K562 (cell line): ENCODE measurements around the gene RNH1. TPM values are rescaled to one million over a fixed set of nuclear protein-coding genes. Genes with fewer than 3 reads are reported as not detected.

Experiments used
- ATAC-seq: fragments of 200-7000 bp; cut with Tn5 transposase; 3 replicates; pipeline ENCODE4 v1.9.1; 2020; ENCODE audit warnings: moderate library complexity
- BruUV-seq: library from RNA; stranded (reverse); fragments of 400-500 nt; replicated peaks from 2 replicates; lab custom pipeline; 2021; lab: Mats Ljungman, UMichigan
- CTCF ChIA-PET: fragments of 300-600 bp; formaldehyde crosslinking; extraction: SDS; loops from one replicate; lab custom pipeline; 2021; ENCODE audit warnings: low intra/inter-chr PET ratio; lab: Yijun Ruan, JAX
- POLR2A ChIA-PET: fragments of 300-600, 350-650 bp; sonication (Branson Sonifier 250); formaldehyde crosslinking; extraction: SDS; loops from one replicate; lab custom pipeline; 2021; ENCODE audit warnings: antibody characterized with exemption, inconsistent platforms; lab: Yijun Ruan, JAX
- DNase-seq, 4 experiments: peaks; one replicate each; pipeline versions ENCODE4 v3.0.0 to v3.0.0-alpha.2; 2011 to 2018; ENCODE audit warnings: low spot score in 3 of 4, mixed read lengths in 3 of 4; ENCODE audit errors: extremely low read depth in 1 of 4
- FAIRE-seq: peaks from 2 replicates; lab custom pipeline; 2011; peaks lifted over from hg19 to GRCh38; lab: Jason Lieb, UNC
- H2AFZ ChIP-seq: 2 replicates; pipeline ENCODE4 v1.6.0; 2011; ENCODE audit warnings: low read depth, low read length, control low read depth, inconsistent platforms
- H3K27ac ChIP-seq: fragments of 200-600 bp; 3 replicates; pipeline ENCODE4 v1.8.0; 2011; ENCODE audit warnings: low read depth, mild to moderate bottlenecking, control low read depth, inconsistent platforms, low read length, moderate library complexity, mixed read lengths; ENCODE audit errors: extremely low read depth
- H3K27me3 ChIP-seq, 2 experiments: fragments of 300-600 bp in 1 of 2; 2 replicates in 1 of 2; 3 replicates in 1 of 2; pipeline versions ENCODE4 v1.6.0 to v1.8.0; 2011; ENCODE audit warnings: inconsistent platforms in 2 of 2, low read length in 2 of 2, mild to moderate bottlenecking in 1 of 2, mixed read lengths in 1 of 2, moderate library complexity in 1 of 2; ENCODE audit not compliant: control insufficient read depth in 2 of 2, insufficient read depth in 2 of 2
- H3K36me3 ChIP-seq: fragments of 300-600 bp; 3 replicates; pipeline ENCODE4 v1.8.0; 2011; ENCODE audit warnings: mild to moderate bottlenecking, low read length, inconsistent platforms; ENCODE audit not compliant: control insufficient read depth, insufficient read depth
- H3K4me1 ChIP-seq, 2 experiments: fragments of 200-600 bp in 1 of 2; replicated peaks in 1 of 2; 2 replicates in 1 of 2; 3 replicates in 1 of 2; pipeline versions ENCODE4 v1.5.1 to v1.8.0; 2011; ENCODE audit warnings: inconsistent platforms in 2 of 2, low read length in 2 of 2, mild to moderate bottlenecking in 1 of 2, mixed read lengths in 1 of 2, moderate library complexity in 1 of 2; ENCODE audit not compliant: control insufficient read depth in 2 of 2, insufficient read depth in 2 of 2
- H3K4me2 ChIP-seq: 2 replicates; pipeline ENCODE4 v1.6.1; 2011; ENCODE audit warnings: low read length, control low read depth, inconsistent platforms, mixed read lengths; ENCODE audit not compliant: insufficient read depth
- H3K4me3 ChIP-seq: fragments of 200-600 bp; sonication (generic), shearing (Covaris generic); 2 replicates; pipeline ENCODE4 v1.5.1; 2016; ENCODE audit warnings: control low read depth, inconsistent platforms
- H3K79me2 ChIP-seq: fragments of 200-600 bp; 3 replicates; pipeline ENCODE4 v1.8.0; 2011; ENCODE audit warnings: low read length, inconsistent platforms; ENCODE audit not compliant: control insufficient read depth, insufficient read depth
- H3K9ac ChIP-seq, 2 experiments: 2 replicates each; pipeline versions ENCODE4 v1.6.0 to v1.6.1; 2011; ENCODE audit warnings: low read depth in 2 of 2, low read length in 2 of 2, control low read depth in 1 of 2, inconsistent platforms in 1 of 2, mild to moderate bottlenecking in 1 of 2, mixed read lengths in 1 of 2; ENCODE audit not compliant: insufficient read depth in 1 of 2
- H3K9me1 ChIP-seq: one replicate; pipeline ENCODE4 v1.6.0; 2011; ENCODE audit warnings: inconsistent platforms, mild to moderate bottlenecking, low read length, moderate library complexity; ENCODE audit not compliant: control insufficient read depth, insufficient read depth
- H3K9me3 ChIP-seq: replicated peaks from 2 replicates; pipeline ENCODE4 v1.5.1; 2011; ENCODE audit warnings: low read depth, low read length, inconsistent platforms; ENCODE audit not compliant: control insufficient read depth, insufficient read depth
- H4K20me1 ChIP-seq: replicated peaks from 2 replicates; pipeline ENCODE4 v1.6.1; 2011; ENCODE audit warnings: low read length, inconsistent platforms, mixed read lengths; ENCODE audit not compliant: control insufficient read depth, insufficient read depth
- MEIS2 ChIP-seq: fragments of 450-650 bp; IDR thresholded peaks from 2 replicates; pipeline ENCODE4 v1.6.1; 2014; ENCODE audit warnings: mild to moderate bottlenecking; ENCODE audit not compliant: partially characterized antibody
- NR3C1 ChIP-seq: sonication (generic); formaldehyde crosslinking; IDR thresholded peaks from 2 replicates; pipeline ENCODE4 v1.8.1; 2022; ENCODE audit warnings: missing genetic modification reagents
- ZNF561 ChIP-seq: fragments of 450-650 bp; formaldehyde crosslinking; conservative IDR thresholded peaks from 2 replicates; pipeline ENCODE4 v1.4.0; 2020; ENCODE audit warnings: mild to moderate bottlenecking, moderate library complexity
- WGBS: fragments of 100-300 bp; shearing (Covaris generic); methylation state at CpG from one replicate; pipeline ENCODE4 v1.1.6; 2016; ENCODE audit warnings: low coverage, mixed read lengths; ENCODE audit not compliant: insufficient coverage; ENCODE audit errors: missing lambda C conversion rate; 5-methylcytosine and 5-hydroxymethylcytosine counted together
- in situ Hi-C: fragments of 300-500 bp; cut with MboI; formaldehyde crosslinking; loops from 4 replicates; pipeline ENCODE4 v1.15.0; 2018; ENCODE audit warnings: inconsistent platforms, mixed read lengths
- intact Hi-C: fragments of 100-400 bp; cut with micrococcal nuclease; formaldehyde crosslinking; loops from 2 replicates; pipeline ENCODE4 v1.14.2; 2022
- polyA plus RNA-seq, 8 experiments: library from polyadenylated mRNA; depleted of rRNA in 4 of 8; stranded (reverse) in 5 of 8; unstranded in 3 of 8; fragments of >200 nt; fragmentation: Nextera tagmentation in 2 of 8; fragmentation: Illumina TruSeq in 1 of 8; extraction: Ambion mirVana in 2 of 8; extraction: Trizol in 1 of 8; gene quantifications; 2 replicates each; pipeline versions ENCODE4 v1.2.1 to v1.2.3, GENCODE V29; 2011 to 2014; ENCODE audit warnings: inconsistent platforms in 1 of 8, missing spikeins in 1 of 8
- total RNA-seq, 7 experiments: library from RNA; depleted of rRNA in 6 of 7; stranded (reverse); fragments of >200 nt in 6 of 7; fragmentation: Illumina TruSeq in 2 of 7; extraction: Trizol in 2 of 7; gene quantifications; 2 replicates each; pipeline versions ENCODE4 v1.2.1 to v1.2.3, GENCODE V29; 2011 to 2021; ENCODE audit warnings: low replicate concordance in 1 of 7
- TF ChIP-seq, protein P1 (sequence below): sonication (generic); formaldehyde crosslinking; IDR thresholded peaks from 2 replicates; pipeline ENCODE4 v1.8.1; 2022; ENCODE audit warnings: missing genetic modification reagents
- TF ChIP-seq, protein P2 (sequence below): fragments of 450-650 bp; IDR thresholded peaks from 2 replicates; pipeline ENCODE4 v1.6.1; 2017; ENCODE audit warnings: antibody characterized with exemption, mild to moderate bottlenecking
- TF ChIP-seq, protein P3 (sequence below), 2 experiments: IDR thresholded peaks in 1 of 2; conservative IDR thresholded peaks in 1 of 2; 2 replicates each; pipeline ENCODE4 v1.6.1; 2016; ENCODE audit warnings: low read depth in 2 of 2, mild to moderate bottlenecking in 1 of 2, missing compliant biosample characterization in 1 of 2, missing genetic modification characterization in 1 of 2, moderate library complexity in 1 of 2

Gene RNH1
- total and polyA plus RNA-seq, 9 of the 15 experiments (the other 6 are each of a cell fraction or from before 2014, with no cell fraction given), result 2.5 to 160 (median 44.3) TPM

DNA sequence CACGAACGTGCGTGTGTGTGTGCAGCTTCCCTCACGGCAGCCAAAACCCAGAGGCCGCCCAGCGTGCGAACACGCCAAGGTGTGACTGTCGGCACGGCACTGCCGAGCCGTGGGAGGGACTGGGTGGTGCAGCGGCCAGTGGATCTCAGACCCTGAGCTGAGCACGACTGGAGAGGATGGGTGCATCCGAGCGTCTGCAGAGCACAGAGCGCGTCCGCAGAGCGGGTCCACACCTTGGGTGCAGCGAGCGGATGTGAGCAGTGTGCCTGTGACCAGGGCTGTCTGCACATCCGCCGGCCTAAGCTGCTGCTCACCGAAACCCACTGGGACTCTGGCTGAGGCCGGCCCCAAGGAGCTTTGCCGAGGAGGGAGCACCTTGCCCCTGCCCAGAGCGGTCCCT is 34.2 kb downstream of the RNH1 start:
- Histone ChIP-seq H3K27ac (no peak overlapping the region), H3K79me2 (peaks cover 61% of the 10 kb centered on the region), H3K27me3 (no peaks in the 10 kb centered on the region), H3K9me1 (no peaks in the 10 kb centered on the region), H3K4me2 (no peak overlapping the region), H3K36me3 (peaks cover 27% of the 10 kb centered on the region), H2AFZ (no peak overlapping the region), H3K4me1 (peaks cover 0 to 52% of the 10 kb centered on the region in 2 experiments; a peak in 3 of 5 replicates), H3K9ac (0 out of 4 replicates have a peak overlapping the region, but pooled peaks of 1 of the 2 experiments have one; percentile 40)
- DNase-seq, result no peak
- intact Hi-C loops, result no loop called here
- BruUV-seq, result no TSS peak
- CTCF ChIA-PET, result no interaction called here
- POLR2A ChIA-PET, result no interaction called here
- no peak for TF ChIP-seq ZNF561 (CRISPR knock-in tag)
- TF ChIP-seq, protein P1, sequence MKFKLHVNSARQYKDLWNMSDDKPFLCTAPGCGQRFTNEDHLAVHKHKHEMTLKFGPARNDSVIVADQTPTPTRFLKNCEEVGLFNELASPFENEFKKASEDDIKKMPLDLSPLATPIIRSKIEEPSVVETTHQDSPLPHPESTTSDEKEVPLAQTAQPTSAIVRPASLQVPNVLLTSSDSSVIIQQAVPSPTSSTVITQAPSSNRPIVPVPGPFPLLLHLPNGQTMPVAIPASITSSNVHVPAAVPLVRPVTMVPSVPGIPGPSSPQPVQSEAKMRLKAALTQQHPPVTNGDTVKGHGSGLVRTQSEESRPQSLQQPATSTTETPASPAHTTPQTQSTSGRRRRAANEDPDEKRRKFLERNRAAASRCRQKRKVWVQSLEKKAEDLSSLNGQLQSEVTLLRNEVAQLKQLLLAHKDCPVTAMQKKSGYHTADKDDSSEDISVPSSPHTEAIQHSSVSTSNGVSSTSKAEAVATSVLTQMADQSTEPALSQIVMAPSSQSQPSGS (CRISPR knock-in tag), result no peak
- no peak for TF ChIP-seq MEIS2
- TF ChIP-seq NR3C1 (CRISPR knock-in tag), result no peak
- TF ChIP-seq, all 486 proteins: peak for 0
- no peak overlapping the region for H3K4me3 ChIP-seq
- in situ Hi-C loops, result no loop called here
- FAIRE-seq (no peak), ATAC-seq (no peak)
- whole genome bisulfite sequencing, result 96% methylated on average over 18 of the region's 28 CpGs
- H4K20me1 ChIP-seq, result no peaks in the 10 kb centered on the region
- no peaks in the 10 kb centered on the region for H3K9me3 ChIP-seq

DNA sequence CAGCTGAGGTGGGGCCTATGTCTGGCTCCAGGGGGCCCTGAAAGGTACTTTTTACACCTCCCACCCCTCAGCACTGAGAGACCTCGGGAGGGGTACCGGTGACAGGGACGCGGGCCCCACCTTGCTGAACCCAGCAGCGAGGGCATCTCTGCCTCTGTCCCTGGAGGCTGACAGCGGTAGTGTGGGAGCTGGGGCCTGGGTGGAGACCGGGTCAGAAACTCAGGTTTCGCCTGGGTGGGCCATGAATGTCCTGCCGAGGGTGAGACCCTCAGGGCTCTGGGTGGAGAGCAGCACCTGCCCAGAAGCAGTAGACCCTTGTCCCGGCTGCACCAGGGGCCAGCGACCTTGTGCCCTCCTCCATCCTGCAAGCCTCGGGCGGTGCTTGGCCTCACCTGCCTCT is 34.8 kb downstream of the RNH1 start:
- BruUV-seq, result no TSS peak
- Histone ChIP-seq H3K4me3 (no peak overlapping the region), H2AFZ (no peak overlapping the region), H3K4me1 (peaks cover 0 to 48% of the 10 kb centered on the region in 2 experiments; a peak in 3 of 5 replicates), H3K36me3 (peaks cover 27% of the 10 kb centered on the region), H3K27me3 (no peaks in the 10 kb centered on the region), H3K9me1 (no peaks in the 10 kb centered on the region), H3K4me2 (no peak overlapping the region), H3K9ac (peak overlapping the region in 1 of 2 experiments; percentile 8; a peak in 1 of 4 replicates), H4K20me1 (no peaks in the 10 kb centered on the region), H3K27ac (no peak overlapping the region), H3K9me3 (no peaks in the 10 kb centered on the region), H3K79me2 (peaks cover 58% of the 10 kb centered on the region)
- ChIA-PET POLR2A (no interaction called here), CTCF (no interaction called here)
- ATAC-seq, result no peak
- no peak for FAIRE-seq
- intact Hi-C loops (no loop called here), in situ Hi-C loops (no loop called here)
- no peak for DNase-seq
- WGBS, result 94% methylated on average over 11 of the region's 13 CpGs
- TF ChIP-seq, protein P2, sequence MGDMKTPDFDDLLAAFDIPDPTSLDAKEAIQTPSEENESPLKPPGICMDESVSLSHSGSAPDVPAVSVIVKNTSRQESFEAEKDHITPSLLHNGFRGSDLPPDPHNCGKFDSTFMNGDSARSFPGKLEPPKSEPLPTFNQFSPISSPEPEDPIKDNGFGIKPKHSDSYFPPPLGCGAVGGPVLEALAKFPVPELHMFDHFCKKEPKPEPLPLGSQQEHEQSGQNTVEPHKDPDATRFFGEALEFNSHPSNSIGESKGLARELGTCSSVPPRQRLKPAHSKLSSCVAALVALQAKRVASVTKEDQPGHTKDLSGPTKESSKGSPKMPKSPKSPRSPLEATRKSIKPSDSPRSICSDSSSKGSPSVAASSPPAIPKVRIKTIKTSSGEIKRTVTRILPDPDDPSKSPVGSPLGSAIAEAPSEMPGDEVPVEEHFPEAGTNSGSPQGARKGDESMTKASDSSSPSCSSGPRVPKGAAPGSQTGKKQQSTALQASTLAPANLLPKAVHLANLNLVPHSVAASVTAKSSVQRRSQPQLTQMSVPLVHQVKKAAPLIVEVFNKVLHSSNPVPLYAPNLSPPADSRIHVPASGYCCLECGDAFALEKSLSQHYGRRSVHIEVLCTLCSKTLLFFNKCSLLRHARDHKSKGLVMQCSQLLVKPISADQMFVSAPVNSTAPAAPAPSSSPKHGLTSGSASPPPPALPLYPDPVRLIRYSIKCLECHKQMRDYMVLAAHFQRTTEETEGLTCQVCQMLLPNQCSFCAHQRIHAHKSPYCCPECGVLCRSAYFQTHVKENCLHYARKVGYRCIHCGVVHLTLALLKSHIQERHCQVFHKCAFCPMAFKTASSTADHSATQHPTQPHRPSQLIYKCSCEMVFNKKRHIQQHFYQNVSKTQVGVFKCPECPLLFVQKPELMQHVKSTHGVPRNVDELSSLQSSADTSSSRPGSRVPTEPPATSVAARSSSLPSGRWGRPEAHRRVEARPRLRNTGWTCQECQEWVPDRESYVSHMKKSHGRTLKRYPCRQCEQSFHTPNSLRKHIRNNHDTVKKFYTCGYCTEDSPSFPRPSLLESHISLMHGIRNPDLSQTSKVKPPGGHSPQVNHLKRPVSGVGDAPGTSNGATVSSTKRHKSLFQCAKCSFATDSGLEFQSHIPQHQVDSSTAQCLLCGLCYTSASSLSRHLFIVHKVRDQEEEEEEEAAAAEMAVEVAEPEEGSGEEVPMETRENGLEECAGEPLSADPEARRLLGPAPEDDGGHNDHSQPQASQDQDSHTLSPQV, result no peak
- TF ChIP-seq, protein P3, sequence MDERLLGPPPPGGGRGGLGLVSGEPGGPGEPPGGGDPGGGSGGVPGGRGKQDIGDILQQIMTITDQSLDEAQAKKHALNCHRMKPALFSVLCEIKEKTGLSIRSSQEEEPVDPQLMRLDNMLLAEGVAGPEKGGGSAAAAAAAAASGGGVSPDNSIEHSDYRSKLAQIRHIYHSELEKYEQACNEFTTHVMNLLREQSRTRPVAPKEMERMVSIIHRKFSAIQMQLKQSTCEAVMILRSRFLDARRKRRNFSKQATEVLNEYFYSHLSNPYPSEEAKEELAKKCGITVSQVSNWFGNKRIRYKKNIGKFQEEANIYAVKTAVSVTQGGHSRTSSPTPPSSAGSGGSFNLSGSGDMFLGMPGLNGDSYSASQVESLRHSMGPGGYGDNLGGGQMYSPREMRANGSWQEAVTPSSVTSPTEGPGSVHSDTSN (CRISPR knock-in tag; IDR thresholded peaks at IDR 0.05; ENCODE audit: low read depth), result no peak
- TF ChIP-seq, protein P3 (tag; conservative IDR thresholded peaks at IDR 0.05; ENCODE audit: low read depth), result no peak
